ENCODE measurements around the gene DOK1. TPM values are rescaled to one million over a fixed set of nuclear protein-coding genes. Genes with fewer than 3 reads are reported as not detected.

DOK1 gene
- total RNA-seq, 1 experiment from 2014 or later: 6.2 TPM

DNA sequence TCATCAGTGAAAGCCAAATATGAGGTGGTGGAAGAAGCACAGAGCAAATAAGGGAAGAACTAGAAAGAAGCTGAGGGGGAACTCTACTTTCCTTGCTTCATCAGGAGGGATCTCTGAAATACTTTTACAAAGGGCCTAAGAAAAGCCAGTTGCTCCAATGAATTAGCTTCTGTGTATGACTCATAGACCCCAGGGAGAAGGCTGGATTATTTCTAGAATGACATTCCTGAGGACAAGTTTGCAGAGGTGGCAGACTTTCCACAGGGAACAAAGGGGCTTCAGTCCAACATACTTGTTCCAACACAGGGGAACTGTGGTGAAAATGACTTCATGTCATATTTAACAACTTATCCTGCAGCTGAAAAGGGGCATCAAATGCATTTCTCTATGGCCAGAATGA, 29.0 kb downstream of the DOK1 start:
- Histone ChIP-seq H3K9me3 (ENCODE audit: control insufficient read depth, insufficient read depth, low read depth, low read length) (no peaks in the 10 kb centered on the region), H3K27me3 (ENCODE audit: control insufficient read depth, insufficient read depth, low read length) (no peaks in the 10 kb centered on the region), H3K27ac (ENCODE audit: low read length) (no peak overlapping the region), H3K36me3 (ENCODE audit: control insufficient read depth, insufficient read depth, low read length) (no peaks in the 10 kb centered on the region), H3K4me1 (ENCODE audit: control insufficient read depth, insufficient read depth, low read length) (no peaks in the 10 kb centered on the region), H3K4me3 (ENCODE audit: low read depth in 2 of 2, low read length in 2 of 2) (no peak overlapping the region)
- BruUV-seq (replicated peaks): no TSS peak
- ChIA-PET CTCF (no interaction called here), POLR2A (no interaction called here)
- no peak for ATAC-seq
- intact Hi-C loops (cut with micrococcal nuclease; ENCODE audit: unreplicated experiment): loop anchor here (10.0 kb wide), 1 partner anchor 79 kb away; the partner anchor contains the start of gene PCGF1
- DNase-seq (ENCODE audit: low read depth, low spot score): no peak
- in situ Hi-C loops (cut with HindIII; ENCODE audit: low pct_unique_long_range_greater_than_20kb, low sequenced_read_pairs): no loop called here
- TF ChIP-seq, protein P1, sequence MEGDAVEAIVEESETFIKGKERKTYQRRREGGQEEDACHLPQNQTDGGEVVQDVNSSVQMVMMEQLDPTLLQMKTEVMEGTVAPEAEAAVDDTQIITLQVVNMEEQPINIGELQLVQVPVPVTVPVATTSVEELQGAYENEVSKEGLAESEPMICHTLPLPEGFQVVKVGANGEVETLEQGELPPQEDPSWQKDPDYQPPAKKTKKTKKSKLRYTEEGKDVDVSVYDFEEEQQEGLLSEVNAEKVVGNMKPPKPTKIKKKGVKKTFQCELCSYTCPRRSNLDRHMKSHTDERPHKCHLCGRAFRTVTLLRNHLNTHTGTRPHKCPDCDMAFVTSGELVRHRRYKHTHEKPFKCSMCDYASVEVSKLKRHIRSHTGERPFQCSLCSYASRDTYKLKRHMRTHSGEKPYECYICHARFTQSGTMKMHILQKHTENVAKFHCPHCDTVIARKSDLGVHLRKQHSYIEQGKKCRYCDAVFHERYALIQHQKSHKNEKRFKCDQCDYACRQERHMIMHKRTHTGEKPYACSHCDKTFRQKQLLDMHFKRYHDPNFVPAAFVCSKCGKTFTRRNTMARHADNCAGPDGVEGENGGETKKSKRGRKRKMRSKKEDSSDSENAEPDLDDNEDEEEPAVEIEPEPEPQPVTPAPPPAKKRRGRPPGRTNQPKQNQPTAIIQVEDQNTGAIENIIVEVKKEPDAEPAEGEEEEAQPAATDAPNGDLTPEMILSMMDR (IDR thresholded peaks at IDR 0.05): no peak
- TF ChIP-seq POLR2AphosphoS5 (IDR thresholded peaks at IDR 0.05; ENCODE audit: low read depth, low read length) (no peak), SIN3A (IDR thresholded peaks at IDR 0.05; ENCODE audit: borderline replicate concordance, insufficient read depth, low read depth, low read length) (no peak), TCF7L2 (IDR thresholded peaks at IDR 0.05; ENCODE audit: low read depth, low read length) (no peak)
- TF ChIP-seq, protein P2, sequence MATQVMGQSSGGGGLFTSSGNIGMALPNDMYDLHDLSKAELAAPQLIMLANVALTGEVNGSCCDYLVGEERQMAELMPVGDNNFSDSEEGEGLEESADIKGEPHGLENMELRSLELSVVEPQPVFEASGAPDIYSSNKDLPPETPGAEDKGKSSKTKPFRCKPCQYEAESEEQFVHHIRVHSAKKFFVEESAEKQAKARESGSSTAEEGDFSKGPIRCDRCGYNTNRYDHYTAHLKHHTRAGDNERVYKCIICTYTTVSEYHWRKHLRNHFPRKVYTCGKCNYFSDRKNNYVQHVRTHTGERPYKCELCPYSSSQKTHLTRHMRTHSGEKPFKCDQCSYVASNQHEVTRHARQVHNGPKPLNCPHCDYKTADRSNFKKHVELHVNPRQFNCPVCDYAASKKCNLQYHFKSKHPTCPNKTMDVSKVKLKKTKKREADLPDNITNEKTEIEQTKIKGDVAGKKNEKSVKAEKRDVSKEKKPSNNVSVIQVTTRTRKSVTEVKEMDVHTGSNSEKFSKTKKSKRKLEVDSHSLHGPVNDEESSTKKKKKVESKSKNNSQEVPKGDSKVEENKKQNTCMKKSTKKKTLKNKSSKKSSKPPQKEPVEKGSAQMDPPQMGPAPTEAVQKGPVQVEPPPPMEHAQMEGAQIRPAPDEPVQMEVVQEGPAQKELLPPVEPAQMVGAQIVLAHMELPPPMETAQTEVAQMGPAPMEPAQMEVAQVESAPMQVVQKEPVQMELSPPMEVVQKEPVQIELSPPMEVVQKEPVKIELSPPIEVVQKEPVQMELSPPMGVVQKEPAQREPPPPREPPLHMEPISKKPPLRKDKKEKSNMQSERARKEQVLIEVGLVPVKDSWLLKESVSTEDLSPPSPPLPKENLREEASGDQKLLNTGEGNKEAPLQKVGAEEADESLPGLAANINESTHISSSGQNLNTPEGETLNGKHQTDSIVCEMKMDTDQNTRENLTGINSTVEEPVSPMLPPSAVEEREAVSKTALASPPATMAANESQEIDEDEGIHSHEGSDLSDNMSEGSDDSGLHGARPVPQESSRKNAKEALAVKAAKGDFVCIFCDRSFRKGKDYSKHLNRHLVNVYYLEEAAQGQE (IDR thresholded peaks at IDR 0.05; ENCODE audit: insufficient read depth in 1 of 2, low read depth in 2 of 2, low read length in 1 of 2): no peak

- no peak overlapping the region for H3K4me3 ChIP-seq (ENCODE audit: low read depth in 2 of 2, low read length in 2 of 2)
- H3K9me3 ChIP-seq (ENCODE audit: control insufficient read depth, insufficient read depth, low read depth, low read length): no peaks in the 10 kb centered on the region
- H3K4me1 ChIP-seq (ENCODE audit: control insufficient read depth, insufficient read depth, low read length): no peaks in the 10 kb centered on the region
- H3K27ac ChIP-seq (ENCODE audit: low read length): no peak overlapping the region
- in situ Hi-C loops (cut with HindIII; ENCODE audit: low pct_unique_long_range_greater_than_20kb, low sequenced_read_pairs) (no loop called here), intact Hi-C loops (cut with micrococcal nuclease; ENCODE audit: unreplicated experiment) (loop anchor here (10.0 kb wide), 1 partner anchor 79 kb away; the partner anchor contains the start of gene PCGF1)
- TF ChIP-seq, protein P2 (IDR thresholded peaks at IDR 0.05; ENCODE audit: insufficient read depth in 1 of 2, low read depth in 2 of 2, low read length in 1 of 2): no peak
- TF ChIP-seq TCF7L2 (IDR thresholded peaks at IDR 0.05; ENCODE audit: low read depth, low read length): no peak
- TF ChIP-seq, protein P1 (IDR thresholded peaks at IDR 0.05): no peak
- no peak for TF ChIP-seq POLR2AphosphoS5 (IDR thresholded peaks at IDR 0.05; ENCODE audit: low read depth, low read length)
- no peak for TF ChIP-seq SIN3A (IDR thresholded peaks at IDR 0.05; ENCODE audit: borderline replicate concordance, insufficient read depth, low read depth, low read length)
- no peaks in the 10 kb centered on the region for H3K36me3 ChIP-seq (ENCODE audit: control insufficient read depth, insufficient read depth, low read length)
- POLR2A ChIA-PET: no interaction called here
- ATAC-seq: no peak
- no peaks in the 10 kb centered on the region for H3K27me3 ChIP-seq (ENCODE audit: control insufficient read depth, insufficient read depth, low read length)
- CTCF ChIA-PET: interaction anchor here (0.6 kb wide), 1 partner anchor 81 kb away, joined by 7 read pairs; no protein-coding TSS in a partner anchor
- no peak for DNase-seq (ENCODE audit: low read depth, low spot score)
- BruUV-seq (replicated peaks): no TSS peak
Measured at GRCh38 chr2:74584088-74584645, 29.6 kb downstream of the DOK1 start.

All from Panc1 (cell line).